Measurements from ENCODE around the gene UPK2. TPM values are rescaled to one million over a fixed set of nuclear protein-coding genes. Genes with fewer than 3 reads are reported as not detected.

UPK2 gene
- total RNA-seq, result not detected in 2 replicates

DNA sequence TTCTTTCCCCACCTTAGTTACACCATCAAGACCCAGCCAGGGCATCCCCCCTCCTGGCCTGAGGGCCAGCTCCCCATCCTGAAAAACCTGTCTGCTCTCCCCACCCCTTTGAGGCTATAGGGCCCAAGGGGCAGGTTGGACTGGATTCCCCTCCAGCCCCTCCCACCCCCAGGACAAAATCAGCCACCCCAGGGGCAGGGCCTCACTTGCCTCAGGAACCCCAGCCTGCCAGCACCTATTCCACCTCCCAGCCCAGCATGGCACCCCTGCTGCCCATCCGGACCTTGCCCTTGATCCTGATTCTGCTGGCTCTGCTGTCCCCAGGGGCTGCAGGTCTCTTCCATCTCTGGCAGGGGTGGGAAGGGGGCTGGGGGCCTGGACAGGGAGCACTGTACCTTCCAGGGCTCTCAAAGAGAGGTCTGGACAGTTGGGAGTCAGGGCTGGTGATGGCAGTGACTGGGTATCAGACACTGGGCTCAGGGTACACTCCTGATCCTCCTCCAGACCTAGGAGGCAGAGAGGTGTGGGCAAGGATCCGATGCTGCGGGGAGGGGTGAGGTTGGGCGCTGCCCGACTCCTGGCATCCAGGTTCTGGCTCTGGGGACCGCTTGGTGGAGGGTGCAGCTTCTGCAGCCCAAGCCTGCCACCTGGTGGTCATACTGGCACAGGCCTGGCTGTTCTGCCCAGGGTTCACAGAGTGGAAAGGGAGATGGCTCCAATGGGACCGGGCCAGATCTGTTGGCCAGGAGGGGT lies at the start of gene UPK2:
UPK2 (plus strand) TSS at position 205 of the 753 bp plus-strand sequence; CDS start at position 258, 53 bp downstream.

DNA sequence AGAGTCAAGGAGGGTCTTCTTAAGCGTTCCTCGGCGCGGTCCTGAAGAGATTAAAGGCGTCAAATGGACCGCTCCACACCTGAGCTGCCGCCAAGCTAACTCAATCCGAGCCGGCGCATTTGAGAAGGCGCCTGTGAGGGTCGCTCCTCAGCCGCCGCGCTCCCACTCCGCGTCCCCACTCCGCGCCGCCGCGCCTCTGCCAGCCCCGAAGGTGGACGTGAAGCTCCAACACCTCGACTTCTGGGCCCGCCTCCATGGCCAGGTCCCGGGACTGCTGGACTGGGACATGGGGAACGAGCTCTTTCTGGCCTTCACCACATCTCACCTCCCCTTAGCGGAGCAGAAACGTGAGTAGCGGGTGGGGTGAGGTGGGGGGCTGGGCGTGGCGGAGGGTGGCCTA lies 15.5 kb downstream of the UPK2 start, which contains the start of gene FOXR1:
FOXR1 (plus strand) TSS at position 116 of the 400 bp plus-strand sequence; CDS start at position 287, 171 bp downstream.

GRCh38 chr11:118997627-118998387 lies 41.7 kb downstream of the UPK2 start, which contains the start of gene CENATAC:
TSS of gene CENATAC (plus strand) at chr11:118998138. CDS start at chr11:118998198, 60 bp downstream.

Other genes with a start within 250 kb of the UPK2 start
- gene DDX6, start 165.1 kb upstream of the UPK2 start, total RNA-seq, result 124 and 153 TPM in 2 replicates
- gene CXCR5, start 72.4 kb upstream of the UPK2 start, total RNA-seq, result not detected in 2 replicates
- 15.9 and 17.7 TPM in 2 replicates for gene BCL9L, start 30.4 kb upstream of the UPK2 start, total RNA-seq
- gene FOXR1, start 15.5 kb downstream of the UPK2 start, total RNA-seq, result not detected in 2 replicates
- gene CENATAC, start 41.8 kb downstream of the UPK2 start, total RNA-seq, result 30.7 and 39.7 TPM in 2 replicates
- 898 and 970 TPM in 2 replicates for gene RPS25, start 62.0 kb downstream of the UPK2 start, total RNA-seq
- 84.5 and 96.3 TPM in 2 replicates for gene TRAPPC4, start 62.5 kb downstream of the UPK2 start, total RNA-seq
- 13.7 and 14.7 TPM in 2 replicates for gene SLC37A4, start 74.6 kb downstream of the UPK2 start, total RNA-seq
- 205 and 414 TPM in 2 replicates for gene HYOU1, start 100.9 kb downstream of the UPK2 start, total RNA-seq
- 30.1 and 31.1 TPM in 2 replicates for gene VPS11, start 111.5 kb downstream of the UPK2 start, total RNA-seq
- 16.0 and 22.8 TPM in 2 replicates for gene HMBS, start 128.6 kb downstream of the UPK2 start, total RNA-seq
- gene DPAGT1, start 145.6 kb downstream of the UPK2 start, total RNA-seq, result 15.3 and 28.6 TPM in 2 replicates
- 3.3 and 4.7 TPM in 2 replicates for gene C2CD2L, start 151.0 kb downstream of the UPK2 start, total RNA-seq
- 12.4 and 17.2 TPM in 2 replicates for gene HINFP, start 165.3 kb downstream of the UPK2 start, total RNA-seq
- under 0.01 and 0.12 TPM in 2 replicates for gene ABCG4, start 192.8 kb downstream of the UPK2 start, total RNA-seq
- 9.6 and 15.2 TPM in 2 replicates for gene NLRX1, start 212.4 kb downstream of the UPK2 start, total RNA-seq
- gene NHERF4, start 229.2 kb downstream of the UPK2 start, total RNA-seq, result not detected in 2 replicates